ENCODE data around the gene WIF1.

Gene WIF1

DNA sequence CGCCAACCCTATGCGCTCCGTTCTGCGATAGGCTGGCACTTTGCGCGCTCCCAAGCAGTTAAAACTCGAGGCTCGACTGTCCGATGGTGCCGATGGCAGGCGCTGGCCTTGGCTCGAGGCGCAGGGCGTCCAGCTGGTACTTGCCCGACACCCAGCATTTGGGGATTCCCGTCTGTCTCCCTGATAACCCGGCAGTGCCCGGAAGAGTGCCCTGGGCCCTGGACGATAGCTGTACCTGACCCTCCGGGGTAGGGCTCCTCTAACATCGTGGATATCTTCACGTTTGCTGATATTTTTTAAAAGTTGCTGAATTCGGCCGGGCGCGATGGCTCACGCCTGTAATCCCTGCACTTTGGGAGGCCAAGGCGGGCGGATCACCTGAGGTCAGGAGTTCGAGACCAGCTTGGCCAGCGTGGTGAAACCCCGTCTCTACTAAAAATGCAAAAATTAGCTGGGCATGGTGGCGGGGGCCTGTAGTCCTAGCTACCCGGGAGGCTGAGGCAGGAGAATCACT is 908 bp upstream of the WIF1 start:
- no peak for DNase-seq

DNA sequence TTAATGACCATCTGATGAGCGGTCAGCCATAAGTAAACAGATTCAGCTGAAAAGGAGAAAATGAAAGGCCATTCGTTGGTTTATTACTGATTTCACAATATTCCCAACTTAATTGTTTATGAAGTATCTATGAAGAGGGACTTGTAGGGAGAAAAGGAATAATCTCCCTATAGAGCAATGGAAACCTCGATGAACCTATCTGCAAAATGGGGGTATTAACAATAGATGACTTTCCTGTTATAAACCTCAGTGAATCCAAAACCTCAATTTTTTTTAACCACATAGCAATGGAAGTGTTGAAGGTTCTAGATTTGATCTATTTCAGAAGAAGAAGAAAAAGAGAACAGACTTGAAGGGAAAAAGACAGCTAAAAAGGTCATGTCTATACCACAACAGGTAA is 2.0 kb downstream of the WIF1 start:
- no peak for DNase-seq

- no peak for DNase-seq
Observed at GRCh38 chr12:65113621-65114035, 7.5 kb downstream of the WIF1 start.

- no peak for DNase-seq
Observed at GRCh38 chr12:65106948-65107347, 14.2 kb downstream of the WIF1 start.

GRCh38 chr12:65100140-65100539 is 21.0 kb downstream of the WIF1 start:
- no peak for DNase-seq

GRCh38 chr12:65099182-65099581 is 21.9 kb downstream of the WIF1 start:
- no peak for DNase-seq

DNA sequence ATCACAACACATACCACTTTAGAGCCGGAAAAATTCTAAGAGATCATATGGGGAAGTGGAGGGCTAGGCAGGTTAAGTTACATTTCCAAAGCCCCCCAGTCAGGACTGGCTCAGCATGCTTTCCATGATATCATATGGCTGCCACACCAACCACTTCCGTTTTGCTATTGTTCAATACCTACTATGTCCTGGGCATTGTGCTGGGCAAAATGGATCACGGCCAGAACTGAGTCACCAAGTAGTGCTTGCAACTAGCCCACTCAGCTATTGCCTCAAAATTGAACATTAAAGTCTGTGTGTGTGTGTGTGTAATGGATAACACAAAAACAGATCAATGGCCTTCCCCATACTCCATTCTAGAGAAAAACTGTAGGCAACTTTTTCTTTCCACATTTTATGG is 22.7 kb downstream of the WIF1 start:
- no peak for DNase-seq

DNA sequence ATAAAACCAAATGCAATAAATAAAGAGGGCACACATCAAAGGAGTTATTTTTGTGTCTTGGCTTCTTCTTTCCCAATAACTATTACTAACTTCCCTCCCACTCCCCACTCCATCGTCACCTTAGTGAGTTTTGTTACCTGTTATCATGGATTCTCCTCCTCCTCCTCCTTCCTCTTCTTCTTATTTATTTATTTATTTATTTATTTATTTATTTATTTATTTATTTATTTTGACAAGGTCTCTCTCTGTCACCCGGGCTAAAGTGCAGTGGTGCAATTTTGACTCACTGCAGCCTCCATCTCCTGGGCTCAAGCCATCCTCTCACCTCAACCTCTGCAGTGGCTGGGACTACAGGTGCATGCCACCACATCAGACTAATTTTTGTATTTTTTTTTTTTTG is 26.4 kb downstream of the WIF1 start:
- DNase-seq, result no peak

DNA sequence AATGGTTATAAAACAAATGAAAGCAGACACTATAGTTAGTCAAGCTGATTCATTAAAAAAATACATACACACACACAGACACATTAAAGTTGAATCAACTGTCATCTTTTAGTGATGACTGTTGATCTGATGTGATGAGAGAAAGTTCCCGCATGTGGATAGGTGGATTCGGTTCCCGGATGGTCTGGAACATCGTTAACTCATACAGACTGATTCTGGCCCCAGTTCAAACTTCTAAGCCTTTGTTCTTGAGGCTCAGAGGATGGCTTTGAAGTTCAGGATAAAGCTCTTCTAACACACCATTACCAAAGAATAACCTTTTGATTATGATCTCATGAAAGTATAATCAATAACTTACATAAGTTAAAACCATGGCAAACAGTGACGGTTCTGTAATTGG is 27.5 kb downstream of the WIF1 start:
- DNase-seq, result no peak

DNA sequence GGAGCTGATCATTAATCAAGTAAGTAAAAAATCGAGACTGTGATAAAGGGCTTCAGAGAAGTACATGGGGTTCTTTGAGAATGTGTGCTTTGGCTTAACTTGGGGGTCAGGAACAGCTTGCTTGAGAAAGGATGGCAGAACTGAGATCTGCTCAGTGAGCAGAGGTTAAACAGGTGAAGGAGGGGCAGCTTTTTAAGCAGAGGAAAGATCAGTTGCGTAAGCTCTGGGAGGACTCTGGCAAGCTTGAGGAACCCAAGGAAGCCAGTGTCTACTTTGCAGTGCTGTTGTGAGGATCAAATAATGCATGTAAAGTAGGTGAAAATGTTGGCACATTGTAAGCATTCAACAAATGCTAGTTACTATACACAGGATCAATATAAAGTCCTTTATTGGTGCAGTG is 30.6 kb downstream of the WIF1 start:
- no peak for DNase-seq

GRCh38 chr12:65086236-65086635 is 34.9 kb downstream of the WIF1 start:
- DNase-seq, result no peak

DNA sequence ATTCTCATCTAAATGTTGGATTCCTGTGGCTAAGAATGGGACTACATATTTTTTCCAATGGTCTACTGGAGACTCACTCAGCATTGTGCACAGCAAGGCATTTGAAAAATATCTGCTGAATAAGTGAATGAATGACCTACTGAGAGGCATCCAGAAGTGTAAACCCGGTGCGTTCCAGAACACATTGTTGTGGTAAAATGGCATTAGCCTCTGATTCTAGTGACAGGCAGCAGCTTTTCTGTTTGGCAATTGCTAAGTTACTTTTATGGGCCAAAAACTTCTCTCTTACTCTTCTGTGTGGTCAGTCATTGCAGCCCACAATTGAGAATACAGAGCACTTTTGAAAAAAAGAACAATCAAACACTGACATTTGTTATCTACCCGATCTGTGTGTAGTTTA is 36.5 kb downstream of the WIF1 start:
- DNase-seq, result no peak

GRCh38 chr12:65083581-65083980 is 37.5 kb downstream of the WIF1 start:
- DNase-seq, result no peak

DNA sequence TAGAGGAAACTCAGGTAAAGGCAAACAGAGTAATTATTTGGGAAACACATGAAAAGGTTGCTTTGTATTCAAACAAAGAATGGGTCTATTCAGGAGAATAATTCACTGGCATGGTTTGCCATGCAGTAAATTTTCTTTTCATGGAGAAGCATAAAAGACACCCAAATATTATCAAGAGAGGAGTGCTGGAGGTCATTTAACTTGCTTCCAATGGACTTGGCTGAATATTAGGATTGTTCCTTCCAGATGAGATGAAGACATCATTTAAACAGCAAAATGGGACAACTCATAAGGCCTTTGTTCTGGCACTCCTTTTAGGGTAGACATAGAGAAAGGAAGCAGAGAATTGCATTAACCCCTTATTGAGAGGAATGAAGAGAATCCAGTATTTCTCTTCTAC is 38.7 kb downstream of the WIF1 start:
- no peak for DNase-seq

GRCh38 chr12:65081496-65081895 is 39.6 kb downstream of the WIF1 start:
- DNase-seq, result no peak

- no peak for DNase-seq
Observed at GRCh38 chr12:65074932-65075331, 46.2 kb downstream of the WIF1 start.

GRCh38 chr12:65069336-65069735 is 51.8 kb downstream of the WIF1 start:
- no peak for DNase-seq

GRCh38 chr12:65067383-65067782 is 53.7 kb downstream of the WIF1 start:
- DNase-seq, result no peak

DNA sequence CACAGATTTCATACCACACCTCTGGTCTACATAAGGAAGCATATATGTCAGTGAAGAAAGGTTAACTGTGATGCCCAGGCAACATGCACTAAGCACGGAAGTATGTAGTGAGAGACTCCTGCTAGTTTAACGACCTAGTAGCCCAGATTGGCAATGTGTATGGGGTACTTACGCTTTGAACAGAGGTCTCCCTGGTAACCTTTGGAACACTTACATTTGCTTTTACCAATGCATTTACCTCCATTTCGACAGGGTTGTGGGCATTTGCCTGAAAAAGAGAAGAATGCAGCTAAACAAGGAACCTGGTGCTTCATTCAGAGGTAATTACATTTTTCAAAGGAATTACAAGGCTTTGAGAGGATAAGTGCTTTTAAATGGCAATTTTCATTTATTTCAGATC is 65.2 kb downstream of the WIF1 start:
- no peak for DNase-seq

GRCh38 chr12:65051218-65051617 is 69.9 kb downstream of the WIF1 start:
- DNase-seq, result no peak

DNA sequence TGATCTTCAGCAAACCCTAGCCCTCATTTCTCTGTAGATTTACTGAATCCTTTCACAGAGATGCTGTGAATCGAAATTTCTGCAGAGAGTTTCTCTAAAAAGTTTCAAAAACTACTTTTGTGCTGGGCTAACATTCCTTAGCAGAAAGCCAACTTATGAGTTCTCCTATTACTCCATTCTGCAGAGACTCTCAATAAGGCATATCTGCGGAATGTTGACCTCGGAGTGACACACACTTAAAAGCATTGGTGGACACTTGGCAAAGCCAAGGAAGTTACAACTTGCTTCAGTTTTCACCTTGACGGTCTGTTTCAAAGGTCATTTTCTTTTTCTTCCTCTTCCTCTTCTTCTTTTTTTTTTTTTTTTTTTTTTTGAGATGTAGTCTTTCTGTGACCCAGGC is 75.8 kb downstream of the WIF1 start:
- DNase-seq, result no peak

DNA sequence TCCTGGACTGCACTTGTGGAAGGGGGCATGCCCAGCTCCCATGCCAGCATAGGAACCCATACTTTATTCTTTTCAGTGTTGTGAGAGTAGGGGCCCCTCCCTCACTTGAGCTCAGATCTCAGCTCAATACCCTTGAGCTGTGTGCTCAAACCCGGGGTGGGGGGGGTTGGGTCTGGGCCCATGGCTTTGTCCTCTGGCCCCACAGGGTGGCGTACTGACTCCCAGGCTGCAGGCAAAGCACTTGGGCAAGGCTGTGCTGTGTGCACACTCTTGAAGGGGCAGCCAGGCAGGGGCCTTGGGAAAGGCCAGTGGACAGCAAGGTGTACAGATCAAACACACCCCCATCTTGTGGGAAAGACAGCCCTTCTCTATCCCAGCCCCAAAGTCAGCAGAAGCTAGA is 81.8 kb downstream of the WIF1 start:
- no peak for DNase-seq

- no peak for DNase-seq
Observed at GRCh38 chr12:65025136-65025535, 96.0 kb downstream of the WIF1 start.

- no peak for DNase-seq
Observed at GRCh38 chr12:65023485-65023884, 97.6 kb downstream of the WIF1 start.

DNA sequence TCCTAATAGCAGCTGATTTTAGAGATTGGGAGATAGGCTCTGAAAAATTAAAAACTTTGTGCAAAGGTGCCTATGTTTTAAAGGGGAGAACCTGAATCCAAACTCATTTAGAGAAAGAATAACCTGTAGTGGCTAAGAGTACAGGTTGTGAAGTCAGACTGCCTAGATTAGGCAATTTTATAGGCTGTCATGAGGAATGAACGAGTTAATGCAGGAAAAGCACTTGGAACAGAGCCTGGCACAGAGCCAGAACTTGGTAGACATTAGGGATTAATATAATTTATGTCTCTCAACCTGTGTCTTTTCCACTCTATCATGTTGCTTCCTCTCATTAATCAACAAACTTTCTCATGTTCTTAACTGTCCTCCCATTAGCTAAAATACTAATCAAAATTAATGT is 98.1 kb downstream of the WIF1 start:
- no peak for DNase-seq

DNA sequence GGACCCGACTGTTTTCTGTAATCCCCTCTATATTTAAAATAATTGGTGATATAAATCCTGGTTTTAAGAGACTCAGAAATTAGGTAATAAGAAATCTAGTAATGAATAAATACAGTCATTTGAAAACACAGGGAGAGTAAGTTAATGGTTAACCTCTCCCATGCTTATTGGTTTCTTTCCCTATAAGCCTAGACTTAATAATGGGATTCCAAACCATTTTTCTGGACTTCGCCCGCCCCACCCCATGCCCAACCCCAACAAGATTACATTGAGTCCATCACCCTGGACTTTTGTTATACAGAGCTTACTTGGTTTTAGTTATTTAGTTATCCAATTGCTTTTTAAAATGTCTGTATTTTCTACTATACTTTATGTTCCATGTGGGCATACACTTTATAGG is 98.7 kb downstream of the WIF1 start:
- no peak for DNase-seq

All from activated CD4-positive, CD25-positive, alpha-beta regulatory T cell (primary cell).